NCI-H82 (cell line): Measurements from ENCODE around the gene VASN.

Source experiments
- DNase-seq: peaks from one replicate; lab custom pipeline; 2025; lab: John Stamatoyannopoulos, UW

VASN gene

GRCh38 chr16:4354512-4355409, 16.9 kb upstream of the VASN start:
- no peak for DNase-seq

DNA sequence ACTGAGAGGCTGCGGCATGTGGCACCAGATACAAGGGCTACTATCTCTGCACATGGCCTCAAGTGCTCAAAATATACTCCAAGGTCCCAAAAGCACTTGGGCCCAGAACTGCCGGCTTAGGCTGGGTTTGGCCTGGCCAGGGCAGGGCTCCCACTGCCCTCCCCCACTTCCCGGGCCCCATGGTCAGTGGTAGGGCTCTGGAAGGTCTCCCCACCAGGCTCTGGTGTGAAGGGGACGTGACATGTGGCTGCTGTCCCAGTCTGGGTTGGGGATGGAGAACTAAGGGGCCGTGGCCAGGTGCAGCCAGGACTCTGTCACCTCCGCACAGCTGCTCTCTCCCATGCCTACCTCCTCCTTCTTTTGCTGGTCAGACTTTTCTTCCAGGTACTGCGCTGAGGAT, 14.8 kb upstream of the VASN start:
- no peak for DNase-seq

DNA sequence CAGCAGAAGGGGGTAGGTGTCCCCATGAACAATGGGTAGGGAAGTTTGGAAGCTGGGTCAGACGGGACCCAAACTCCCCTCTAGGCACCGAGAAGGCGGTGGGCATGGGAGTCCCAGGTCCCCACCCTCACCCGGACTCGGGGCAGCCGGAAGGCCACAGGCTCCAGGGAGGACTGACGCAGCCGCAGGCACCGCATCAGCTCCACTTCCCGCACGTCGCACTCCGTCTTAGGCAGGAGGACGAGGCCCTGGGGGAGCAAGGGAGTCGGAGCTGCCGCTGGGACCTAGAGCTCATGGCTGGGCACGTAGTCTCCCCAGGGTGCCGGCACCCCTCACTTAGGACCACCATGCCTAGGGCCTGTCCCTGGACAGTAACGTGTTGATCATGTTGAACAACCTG, 13.4 kb upstream of the VASN start:
- DNase-seq, result no peak

GRCh38 chr16:4358831-4359561, 12.7 kb upstream of the VASN start:
- DNase-seq, result peak; percentile 76

GRCh38 chr16:4359914-4360313, 11.7 kb upstream of the VASN start:
- no peak for DNase-seq

DNA sequence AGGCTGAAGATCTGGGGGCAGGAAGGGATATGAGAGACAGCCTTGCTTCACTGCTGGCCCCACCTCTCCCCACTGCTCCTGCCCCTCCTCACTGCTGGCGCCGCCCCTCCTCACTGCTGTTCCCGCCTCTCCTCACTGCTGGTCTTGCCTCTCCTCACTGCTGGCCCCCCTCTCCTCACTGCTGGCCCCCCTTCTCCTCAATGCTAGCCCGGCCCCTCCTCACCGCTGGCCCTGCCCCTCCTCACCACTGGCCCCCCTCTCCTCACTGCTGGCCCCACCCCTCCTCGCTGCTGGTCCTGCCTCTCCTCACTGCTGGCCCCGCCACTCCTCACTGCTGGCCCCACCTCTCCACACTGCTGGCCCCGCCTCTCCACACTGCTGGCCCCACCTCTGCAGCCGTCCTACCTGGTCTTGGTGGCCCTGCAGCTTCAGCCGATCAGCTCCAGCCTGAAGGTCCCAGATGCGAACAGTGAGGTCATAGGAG, 11.1 kb upstream of the VASN start:
- peak; percentile 84 for DNase-seq

GRCh38 chr16:4361033-4361943, 10.4 kb upstream of the VASN start:
- DNase-seq, result no peak

DNA sequence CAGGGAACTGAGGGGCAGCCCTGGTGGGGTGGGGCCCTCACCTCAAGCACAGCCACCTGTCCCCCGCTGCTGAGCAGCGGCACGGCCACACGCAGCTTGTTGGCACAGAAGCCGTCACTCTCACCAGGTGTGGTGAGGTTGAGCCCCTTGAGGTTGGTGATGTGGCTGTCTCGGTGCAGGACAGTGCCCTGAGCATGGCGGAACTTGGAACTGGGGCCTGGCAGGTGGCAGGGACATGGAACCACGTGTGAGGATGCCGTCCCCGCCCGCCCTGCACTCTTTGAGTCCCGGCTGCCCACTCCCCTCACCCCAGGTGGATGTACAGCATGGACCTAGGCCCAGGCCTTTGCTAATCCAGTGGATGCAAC, 9.7 kb upstream of the VASN start:
- DNase-seq, result no peak

DNA sequence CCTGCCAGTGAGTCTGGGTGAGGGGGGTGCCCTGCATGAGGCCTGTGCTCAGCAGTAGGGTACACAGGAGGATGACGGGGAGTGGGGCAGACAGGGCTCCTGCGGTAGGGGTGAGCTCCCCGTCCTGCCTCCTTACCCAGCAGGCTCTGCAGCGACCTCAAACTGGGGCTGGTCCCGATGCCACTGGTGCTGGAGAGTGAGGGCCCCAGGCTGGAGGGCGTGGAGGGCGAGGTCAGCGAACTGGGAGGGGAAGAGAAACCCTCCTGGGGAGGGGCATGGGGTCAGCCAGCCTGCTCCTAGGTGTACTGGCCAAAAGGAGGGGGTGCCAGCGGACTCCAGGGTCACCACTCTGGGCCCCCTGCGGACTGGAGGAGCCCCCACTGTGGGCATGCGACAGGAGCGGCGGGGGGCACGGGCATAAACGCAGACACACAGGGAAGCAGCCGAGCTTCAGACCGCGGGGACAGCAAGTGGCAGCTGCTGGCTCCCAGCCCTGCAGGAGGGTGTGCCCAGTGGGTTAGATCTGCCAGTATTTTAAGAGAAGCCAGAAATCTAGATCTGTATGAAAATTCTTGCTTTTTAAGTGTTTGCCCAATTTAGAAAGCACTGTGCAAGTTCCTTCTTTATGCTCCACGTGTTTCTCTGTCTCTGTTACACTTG, 9.0 kb upstream of the VASN start:
- no peak for DNase-seq

DNA sequence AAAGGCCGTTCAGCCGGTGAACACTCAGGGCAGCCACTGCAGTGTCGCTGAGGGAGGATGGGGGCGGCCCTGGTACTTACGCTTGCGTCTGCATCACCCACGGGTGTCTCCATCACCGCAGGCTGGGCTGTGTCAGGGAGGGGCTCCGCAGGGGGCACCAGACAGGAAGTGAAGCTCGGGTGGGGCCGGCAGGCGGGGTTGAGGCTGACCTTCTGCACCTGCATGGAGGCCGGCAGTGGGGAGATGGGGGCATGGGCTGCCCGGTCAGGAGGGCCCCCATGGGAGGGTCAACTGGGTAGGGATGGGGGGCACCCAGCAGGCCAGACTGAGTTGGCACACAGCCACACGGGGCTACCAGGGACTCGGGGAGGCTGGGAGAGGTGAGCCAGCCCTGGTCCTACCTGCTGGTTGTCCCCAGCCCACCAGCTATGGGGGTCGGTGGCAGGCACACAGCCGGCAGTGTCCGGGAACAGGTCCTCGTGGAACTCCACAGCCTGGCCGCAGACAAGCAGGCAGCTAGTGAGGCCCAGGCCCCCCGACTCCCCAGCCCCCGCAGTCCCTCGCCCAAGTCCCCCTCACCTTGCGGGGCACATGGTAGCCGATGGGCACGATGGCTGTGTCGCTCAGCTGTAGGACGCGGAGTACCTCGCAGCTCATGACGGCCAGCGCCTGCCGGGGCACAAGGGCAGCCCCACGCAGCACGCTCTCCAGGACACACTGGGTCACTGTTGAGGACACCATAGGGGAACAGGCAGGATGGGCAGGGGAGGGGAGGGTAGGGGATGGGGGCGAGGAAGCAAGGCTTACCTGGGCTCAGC, 7.2 kb upstream of the VASN start:
- no peak for DNase-seq

GRCh38 chr16:4365014-4365406, 6.6 kb upstream of the VASN start:
- DNase-seq, result no peak

GRCh38 chr16:4365615-4366014, 6.0 kb upstream of the VASN start:
- DNase-seq, result no peak

DNA sequence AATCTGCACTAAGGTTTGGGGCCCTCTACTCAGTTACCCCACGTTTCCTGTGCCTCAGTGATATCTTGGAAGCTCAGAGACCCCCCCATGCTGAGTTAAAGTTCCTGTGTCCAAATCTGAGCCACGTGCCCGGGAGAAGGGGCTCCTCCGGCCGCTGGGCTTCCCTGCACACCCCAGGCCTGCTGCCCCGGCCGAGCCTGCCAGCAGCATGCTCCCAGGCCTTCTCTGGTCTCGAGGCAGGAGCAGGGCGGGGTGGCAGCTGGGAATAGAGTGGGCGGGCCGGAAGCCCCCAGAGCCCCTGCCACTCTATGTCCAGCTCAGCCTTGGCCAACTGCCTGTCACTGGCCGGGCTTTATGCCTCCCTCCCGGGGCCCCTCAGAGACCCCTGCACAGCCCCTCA, 5.6 kb upstream of the VASN start:
- no peak for DNase-seq

DNA sequence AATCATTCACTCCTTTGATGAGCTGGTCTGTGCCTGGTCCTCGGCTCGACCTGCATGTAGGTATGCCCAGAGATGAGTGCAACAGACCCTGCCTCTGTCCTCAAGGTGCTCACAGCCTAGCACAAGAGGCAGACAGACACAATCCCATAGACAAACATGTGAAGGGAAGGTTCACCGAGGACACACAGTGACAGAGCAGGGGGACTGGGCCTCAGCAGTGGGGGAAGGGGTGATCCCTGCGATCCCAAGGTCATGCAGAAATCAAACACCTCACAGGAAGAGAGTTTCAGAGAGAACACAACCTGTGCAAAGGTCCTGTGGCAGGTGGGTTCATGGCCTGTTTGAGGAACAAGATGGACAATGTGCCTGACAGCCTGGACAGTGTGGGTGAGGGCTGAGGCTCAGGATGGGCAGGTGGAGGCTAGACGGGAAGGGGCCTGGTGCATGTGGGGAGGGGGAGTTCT, 4.2 kb upstream of the VASN start:
- no peak for DNase-seq

GRCh38 chr16:4369007-4369733, 2.5 kb upstream of the VASN start:
- peak; percentile 10 for DNase-seq

DNA sequence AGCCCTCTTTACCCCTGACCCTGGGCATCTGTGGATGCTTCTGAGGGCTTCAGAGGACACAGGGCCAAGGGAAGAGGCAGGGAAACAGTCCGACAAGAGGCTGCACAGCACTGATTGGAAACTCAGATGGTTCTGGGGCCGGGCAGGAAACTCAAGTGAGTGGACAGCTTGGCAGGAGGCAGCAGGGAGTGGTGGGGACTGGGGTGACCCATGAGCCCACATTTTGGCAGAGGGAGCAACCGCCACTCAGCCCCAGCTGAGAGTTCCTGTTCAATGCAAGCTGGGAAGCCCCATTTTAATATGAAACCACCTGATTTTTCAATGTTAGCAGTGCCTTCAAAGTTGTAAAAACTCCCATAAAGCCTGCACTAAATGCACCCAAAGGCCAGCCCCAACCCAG, 1.5 kb upstream of the VASN start:
- no peak for DNase-seq

DNA sequence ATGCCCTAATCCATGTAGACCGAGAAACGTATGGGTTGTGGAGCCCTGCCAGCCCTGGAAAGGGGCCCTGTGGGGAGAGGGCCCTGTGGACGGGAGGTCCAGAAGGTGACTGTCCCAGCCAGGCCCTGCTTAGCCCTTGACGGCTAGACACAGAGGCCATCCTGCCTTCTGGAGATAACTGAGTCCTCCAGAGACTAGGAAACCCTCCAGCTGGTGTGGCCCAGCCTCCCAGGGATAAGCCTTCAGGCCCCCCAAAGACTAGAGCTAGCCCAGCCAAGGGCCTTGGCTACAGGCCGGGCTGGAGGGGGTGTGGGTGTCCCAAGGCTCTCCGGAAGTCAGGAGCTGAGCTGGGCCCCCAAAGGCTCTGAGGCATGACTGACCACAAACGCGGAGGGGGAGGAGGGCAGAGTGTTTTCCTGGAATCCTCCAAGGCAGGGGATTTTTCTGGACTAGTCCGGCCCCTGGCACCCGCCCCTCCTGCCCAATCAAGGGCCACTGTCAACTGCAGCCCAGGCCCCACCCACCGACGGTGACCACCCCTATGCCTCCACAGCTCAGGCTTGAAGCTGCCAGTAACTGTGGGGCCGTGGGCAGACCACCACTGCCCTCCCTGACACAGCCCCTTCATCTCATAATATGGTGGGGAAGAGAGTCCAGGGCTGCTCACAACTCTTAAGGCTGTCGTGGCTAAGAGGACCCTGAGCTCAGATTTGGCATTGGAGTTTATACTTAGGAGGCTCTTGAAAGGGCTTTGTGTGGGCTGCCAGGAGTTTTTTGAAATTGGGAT, 885 bp upstream of the VASN start:
- peak; percentile 41 for DNase-seq

GRCh38 chr16:4372001-4372577, 441 bp downstream of the VASN start:
- no peak for DNase-seq
